HepG2 (cell line): ENCODE measurements around the gene PNLDC1. TPM values are rescaled to one million over a fixed set of nuclear protein-coding genes. Genes with fewer than 3 reads are reported as not detected.
A peak's percentile ranks its signal among the peaks of the same experiment; 100 is the strongest.

Experiments used
- ATAD3A ChIP-seq: sonication (generic); formaldehyde crosslinking; IDR thresholded peaks from 2 replicates; pipeline ENCODE4 v1.4.0; 2020; ENCODE audit warnings: missing genetic modification reagents
- EP300 ChIP-seq, 3 experiments: sonication (generic) in 1 of 3; formaldehyde crosslinking in 1 of 3; IDR thresholded peaks; 2 replicates each; pipeline versions ENCODE4 v1.5.1 to v1.6.1; 2011 to 2020; ENCODE audit warnings: low read depth in 2 of 3, low read length in 2 of 3, borderline replicate concordance in 1 of 3, improper control_type of control experiment in 1 of 3, mild to moderate bottlenecking in 1 of 3, missing genetic modification reagents in 1 of 3, moderate library complexity in 1 of 3
- FOXJ3 ChIP-seq: sonication (generic); formaldehyde crosslinking; IDR thresholded peaks from 2 replicates; pipeline ENCODE4 v1.4.0; 2020; ENCODE audit warnings: missing genetic modification reagents, mild to moderate bottlenecking, borderline replicate concordance
- MED13 ChIP-seq: sonication (generic); formaldehyde crosslinking; IDR thresholded peaks from 2 replicates; pipeline ENCODE4 v1.5.0; 2020; ENCODE audit warnings: missing genetic modification reagents
- PPARG ChIP-seq: conservative IDR thresholded peaks from 2 replicates; pipeline ENCODE4 v1.6.1; 2016; ENCODE audit warnings: missing biosample characterization, missing genetic modification reagents
- PRMT3 ChIP-seq: sonication (generic); formaldehyde crosslinking; IDR thresholded peaks from 2 replicates; pipeline ENCODE4 v1.8.1; 2022; ENCODE audit warnings: low read depth, mild to moderate bottlenecking, moderate library complexity, missing genetic modification reagents, borderline replicate concordance
- PTBP1 ChIP-seq: fragments of 200-400 bp; formaldehyde crosslinking; IDR thresholded peaks from 2 replicates; pipeline ENCODE4 v1.6.1; 2018; ENCODE audit warnings: low read length, low read depth; ENCODE audit not compliant: poor library complexity, severe bottlenecking
- SP2 ChIP-seq: sonication (generic); formaldehyde crosslinking; IDR thresholded peaks from 2 replicates; pipeline ENCODE4 v1.5.1; 2020; ENCODE audit warnings: mild to moderate bottlenecking, missing genetic modification reagents
- SRSF9 ChIP-seq: fragments of 200-400 bp; formaldehyde crosslinking; IDR thresholded peaks from 2 replicates; pipeline ENCODE4 v1.6.1; 2018; ENCODE audit warnings: borderline replicate concordance, mild to moderate bottlenecking, low read depth, low read length; ENCODE audit not compliant: insufficient read depth, poor library complexity, severe bottlenecking
- TBL1XR1 ChIP-seq: fragments of 150-350 bp; IDR thresholded peaks from 2 replicates; pipeline ENCODE4 v1.6.1; 2014; ENCODE audit warnings: borderline replicate concordance, low read length; ENCODE audit not compliant: partially characterized antibody
- TSC22D2 ChIP-seq: sonication (generic); formaldehyde crosslinking; IDR thresholded peaks from 2 replicates; pipeline ENCODE4 v1.5.1; 2020; ENCODE audit warnings: missing genetic modification reagents, mild to moderate bottlenecking, borderline replicate concordance
- WIZ ChIP-seq: sonication (generic); formaldehyde crosslinking; IDR thresholded peaks from 2 replicates; pipeline ENCODE4 v1.5.1; 2020; ENCODE audit warnings: mild to moderate bottlenecking, missing genetic modification reagents
- ZNF275 ChIP-seq: sonication (generic); formaldehyde crosslinking; IDR thresholded peaks from 2 replicates; pipeline ENCODE4 v1.8.0; 2022; ENCODE audit warnings: missing genetic modification reagents, mild to moderate bottlenecking, inconsistent platforms, borderline replicate concordance
- ZNF512B ChIP-seq: sonication (generic); formaldehyde crosslinking; IDR thresholded peaks from 2 replicates; pipeline ENCODE4 v1.5.1; 2020; ENCODE audit warnings: missing genetic modification reagents, mild to moderate bottlenecking, borderline replicate concordance
- ZNF549 ChIP-seq: sonication (generic); formaldehyde crosslinking; IDR thresholded peaks from 2 replicates; pipeline ENCODE4 v1.5.0; 2020; ENCODE audit warnings: missing genetic modification reagents
- ZNF564 ChIP-seq: sonication (generic); formaldehyde crosslinking; IDR thresholded peaks from 2 replicates; pipeline ENCODE4 v1.8.1; 2023; ENCODE audit warnings: mild to moderate bottlenecking, missing genetic modification reagents
- ZNF597 ChIP-seq: sonication (generic); formaldehyde crosslinking; IDR thresholded peaks from 2 replicates; pipeline ENCODE4 v1.5.0; 2020; ENCODE audit warnings: missing genetic modification reagents
- ZNF709 ChIP-seq: sonication (generic); formaldehyde crosslinking; IDR thresholded peaks from 2 replicates; pipeline ENCODE4 v1.5.0; 2020; ENCODE audit warnings: mild to moderate bottlenecking, missing genetic modification reagents
- ZNF841 ChIP-seq: sonication (generic); formaldehyde crosslinking; IDR thresholded peaks from 2 replicates; pipeline ENCODE4 v1.8.1; 2023; ENCODE audit warnings: missing genetic modification reagents, borderline replicate concordance
- ZNF883 ChIP-seq: sonication (generic); formaldehyde crosslinking; IDR thresholded peaks from 2 replicates; pipeline ENCODE4 v1.5.1; 2020; ENCODE audit warnings: mild to moderate bottlenecking, missing genetic modification reagents; ENCODE audit errors: not compliant biosample characterization
- polyA plus RNA-seq, 8 experiments: library from polyadenylated mRNA; depleted of rRNA in 3 of 8; stranded (reverse) in 7 of 8; unstranded in 1 of 8; fragments of >200 nt; fragmentation: Illumina TruSeq in 4 of 8; extraction: Trizol in 4 of 8; gene quantifications; 2 replicates each; pipeline versions ENCODE4 v1.2.1 to v1.2.3, GENCODE V29; 2011 to 2016; ENCODE audit warnings: low read depth in 4 of 8, missing spikeins in 1 of 8, mixed read lengths in 1 of 8; ENCODE audit not compliant: insufficient read depth in 1 of 8
- total RNA-seq, 5 experiments: library from RNA; depleted of rRNA; stranded (reverse); fragments of >200 nt; fragmentation: Illumina TruSeq; extraction: Trizol; gene quantifications; 2 replicates each; pipeline ENCODE4 v1.2.3, GENCODE V29; 2016; ENCODE audit warnings: low read depth in 1 of 5
- TF ChIP-seq, protein P1 (sequence below): sonication (generic); formaldehyde crosslinking; IDR thresholded peaks from 2 replicates; pipeline ENCODE4 v1.4.0; 2020; ENCODE audit warnings: missing genetic modification reagents, mild to moderate bottlenecking, borderline replicate concordance

Gene PNLDC1
- total and polyA plus RNA-seq, 2 of the 13 experiments (the other 11 are each of a cell fraction or from before 2014, with no cell fraction given) = not detected

- TF ChIP-seq TBL1XR1 (no peak), PPARG (0 out of 2 replicates have a peak, but pooled peaks have one; percentile 12), ZNF512B (CRISPR knock-in tag) (no peak), ATAD3A (CRISPR knock-in tag) (peak; percentile 68; the same call in 1 of the 2 replicates), ZNF564 (peak; percentile 62; the same call in 1 of the 2 replicates), SRSF9 (no peak), SP2 (CRISPR knock-in tag) (peak; percentile 91), FOXJ3 (CRISPR knock-in tag) (peak; percentile 81; the same call in 1 of the 2 replicates), ZNF883 (CRISPR knock-in tag) (no peak), ZNF597 (no peak), EP300 (IDR thresholded peaks at IDR 0.05; ENCODE audit: low read depth in 2 of 2, low read length in 2 of 2) (peak in 1 of 2 experiments; percentile 31; a peak in 2 of 4 replicates), EP300 (CRISPR knock-in tag; IDR thresholded peaks at IDR 0.05; ENCODE audit: borderline replicate concordance) (0 out of 2 replicates have a peak, but pooled peaks have one; percentile 43), ZNF841 (CRISPR knock-in tag) (no peak), ZNF275 (CRISPR knock-in tag) (peak; percentile 89), PRMT3 (CRISPR knock-in tag) (peak; percentile 91; the same call in 1 of the 2 replicates), MED13 (CRISPR knock-in tag) (peak; percentile 91), ZNF549 (CRISPR knock-in tag) (no peak), WIZ (CRISPR knock-in tag) (no peak; the same call in none of the 2 replicates), TSC22D2 (CRISPR knock-in tag) (peak; percentile 64; the same call in 1 of the 2 replicates), ZNF709 (CRISPR knock-in tag) (peak; percentile 79; the same call in 1 of the 2 replicates), PTBP1 (no peak)
- TF ChIP-seq, protein P1, sequence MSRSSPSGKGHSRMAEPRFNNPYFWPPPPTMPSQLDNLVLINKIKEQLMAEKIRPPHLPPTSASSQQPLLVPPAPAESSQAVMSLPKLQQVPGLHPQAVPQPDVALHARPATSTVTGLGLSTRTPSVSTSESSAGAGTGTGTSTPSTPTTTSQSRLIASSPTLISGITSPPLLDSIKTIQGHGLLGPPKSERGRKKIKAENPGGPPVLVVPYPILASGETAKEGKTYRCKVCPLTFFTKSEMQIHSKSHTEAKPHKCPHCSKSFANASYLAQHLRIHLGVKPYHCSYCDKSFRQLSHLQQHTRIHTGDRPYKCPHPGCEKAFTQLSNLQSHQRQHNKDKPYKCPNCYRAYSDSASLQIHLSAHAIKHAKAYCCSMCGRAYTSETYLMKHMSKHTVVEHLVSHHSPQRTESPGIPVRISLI (CRISPR knock-in tag) = no peak
Observed at GRCh38 chr6:159761873-159762680, 38.0 kb upstream of the PNLDC1 start, which contains the start of gene ACAT2 (continued).
